H1 (cell line): Measurements from ENCODE around the gene STAC2. TPM values are rescaled to one million over a fixed set of nuclear protein-coding genes. Genes with fewer than 3 reads are reported as not detected.

Experiments used
- CTCF ChIA-PET: fragments of 300-600 bp; sonication (Branson Sonifier 250); formaldehyde crosslinking; loops from one replicate; lab custom pipeline; 2021; ENCODE audit not compliant: partially characterized antibody; lab: Charles Lee
- POLR2A ChIA-PET: fragments of 300-600 bp; sonication (Branson Sonifier 250); formaldehyde crosslinking; loops from one replicate; lab custom pipeline; 2021; ENCODE audit warnings: inconsistent platforms; ENCODE audit not compliant: partially characterized antibody; lab: Charles Lee
- DNase-seq, 2 experiments: peaks; one replicate each; pipeline versions ENCODE4 v3.0.0 to v3.0.0-alpha.2; 2010 to 2022; ENCODE audit warnings: low spot score in 2 of 2, low read depth in 1 of 2, mixed read lengths in 1 of 2
- FAIRE-seq: peaks from 2 replicates; lab custom pipeline; 2011; peaks lifted over from hg19 to GRCh38; lab: Jason Lieb, UNC
- H2AFZ ChIP-seq: 2 replicates; pipeline ENCODE4 v1.8.1; 2012; ENCODE audit warnings: low read length, inconsistent platforms
- H2AK5ac ChIP-seq: 2 replicates; pipeline ENCODE4 v1.6.1; 2013; ENCODE audit warnings: low read depth, low read length
- H2BK120ac ChIP-seq: replicated peaks from 2 replicates; pipeline ENCODE3; 2013; ENCODE audit warnings: low read depth, low read length, inconsistent platforms
- H2BK12ac ChIP-seq: 2 replicates; pipeline ENCODE4 v1.6.1; 2013; ENCODE audit warnings: low read depth, low read length
- H2BK15ac ChIP-seq: 2 replicates; pipeline ENCODE4 v1.6.1; 2013; ENCODE audit warnings: low read length
- H2BK20ac ChIP-seq: 2 replicates; pipeline ENCODE4 v1.6.1; 2013; ENCODE audit warnings: low read length
- H2BK5ac ChIP-seq: 2 replicates; pipeline ENCODE4 v1.6.1; 2013; ENCODE audit warnings: low read depth, low read length
- H3K14ac ChIP-seq: 2 replicates; pipeline ENCODE4 v1.6.1; 2013; ENCODE audit warnings: inconsistent platforms; ENCODE audit not compliant: insufficient read length
- H3K18ac ChIP-seq: 2 replicates; pipeline ENCODE4 v1.6.1; 2013; ENCODE audit warnings: low read length; ENCODE audit errors: extremely low read depth
- H3K23ac ChIP-seq: 2 replicates; pipeline ENCODE4 v1.6.1; 2013; ENCODE audit warnings: inconsistent platforms; ENCODE audit not compliant: insufficient read length
- H3K23me2 ChIP-seq: 2 replicates; pipeline ENCODE4 v1.6.1; 2013; ENCODE audit warnings: low read depth, low read length
- H3K27ac ChIP-seq: 2 replicates; pipeline ENCODE4 v1.6.1; 2011; ENCODE audit warnings: low read depth, low read length, inconsistent platforms
- H3K27me3 ChIP-seq, 4 experiments: replicated peaks in 1 of 4; 1 replicate in 1 of 4; 2 replicates in 3 of 4; pipeline versions ENCODE4 v1.6.1 to v1.8.1; 2011 to 2013; ENCODE audit warnings: low read length in 3 of 4, mild to moderate bottlenecking in 3 of 4, inconsistent platforms in 2 of 4, mixed read lengths in 2 of 4, moderate library complexity in 1 of 4; ENCODE audit not compliant: control insufficient read depth in 3 of 4, insufficient read depth in 3 of 4; ENCODE audit errors: extremely low read depth in 1 of 4
- H3K36me3 ChIP-seq, 4 experiments: 2 replicates each; pipeline versions ENCODE4 v1.6.1 to v1.8.1; 2011 to 2013; ENCODE audit warnings: mild to moderate bottlenecking in 4 of 4, low read length in 3 of 4, moderate library complexity in 2 of 4, control low read depth in 1 of 4, inconsistent platforms in 1 of 4; ENCODE audit not compliant: insufficient read depth in 4 of 4, control insufficient read depth in 2 of 4
- H3K4ac ChIP-seq: replicated peaks from 2 replicates; pipeline ENCODE3; 2013; ENCODE audit warnings: low read length, low read depth, mixed read lengths, inconsistent platforms; ENCODE audit not compliant: insufficient read length
- H3K4me1 ChIP-seq, 4 experiments: replicated peaks in 1 of 4; 1 replicate in 1 of 4; 2 replicates in 3 of 4; pipeline versions ENCODE4 v1.6.1 to v1.8.1; 2011 to 2013; ENCODE audit warnings: low read length in 3 of 4, inconsistent platforms in 2 of 4, mixed read lengths in 1 of 4; ENCODE audit not compliant: insufficient read depth in 4 of 4, control insufficient read depth in 3 of 4
- H3K4me2 ChIP-seq, 2 experiments: 2 replicates each; pipeline versions ENCODE4 v1.6.1 to v1.8.1; 2011 to 2013; ENCODE audit warnings: low read depth in 2 of 2, low read length in 2 of 2, control low read depth in 1 of 2, inconsistent platforms in 1 of 2, mild to moderate bottlenecking in 1 of 2; ENCODE audit not compliant: insufficient read depth in 1 of 2
- H3K4me3 ChIP-seq, 4 experiments: fragments of 200-600, 300-600 bp in 1 of 4; sonication (generic), shearing (Covaris generic), sonication (Bioruptor Twin) in 1 of 4; 2 replicates each; pipeline versions ENCODE4 v1.5.1 to v1.8.1; 2011 to 2016; ENCODE audit warnings: low read length in 4 of 4, low read depth in 3 of 4, control low read depth in 2 of 4, inconsistent platforms in 2 of 4, mild to moderate bottlenecking in 2 of 4, mixed read lengths in 1 of 4, moderate library complexity in 1 of 4; ENCODE audit not compliant: insufficient read depth in 2 of 4; ENCODE audit errors: extremely low read depth in 1 of 4
- H3K56ac ChIP-seq: replicated peaks from 2 replicates; pipeline ENCODE3; 2013; ENCODE audit warnings: low read depth, mild to moderate bottlenecking, mixed read lengths, low read length, inconsistent platforms; ENCODE audit not compliant: insufficient read length
- H3K79me1 ChIP-seq: 2 replicates; pipeline ENCODE4 v1.6.1; 2013; ENCODE audit warnings: low read depth, low read length, control low read depth
- H3K79me2 ChIP-seq, 2 experiments: 2 replicates each; pipeline versions ENCODE4 v1.6.1 to v1.8.1; 2012 to 2013; ENCODE audit warnings: low read length in 2 of 2, mild to moderate bottlenecking in 2 of 2, inconsistent platforms in 1 of 2; ENCODE audit not compliant: insufficient read depth in 2 of 2, control insufficient read depth in 1 of 2
- H3K9ac ChIP-seq, 4 experiments: replicated peaks in 1 of 4; 1 replicate in 1 of 4; 2 replicates in 3 of 4; pipeline versions ENCODE4 v1.6.1 to v1.8.1; 2011 to 2013; ENCODE audit warnings: low read depth in 3 of 4, low read length in 3 of 4, control low read depth in 2 of 4, mild to moderate bottlenecking in 2 of 4, moderate library complexity in 2 of 4, inconsistent platforms in 1 of 4; ENCODE audit errors: extremely low read depth in 1 of 4
- H3K9me3 ChIP-seq, 2 experiments: 2 replicates each; pipeline versions ENCODE4 v1.6.1 to v1.8.1; 2012 to 2013; ENCODE audit warnings: mild to moderate bottlenecking in 2 of 2, moderate library complexity in 2 of 2, control low read depth in 1 of 2, inconsistent platforms in 1 of 2, low read depth in 1 of 2, low read length in 1 of 2, mixed read lengths in 1 of 2; ENCODE audit not compliant: insufficient read depth in 2 of 2
- H4K20me1 ChIP-seq, 2 experiments: replicated peaks in 1 of 2; 2 replicates each; pipeline versions ENCODE3 to v1.8.1; 2011 to 2013; ENCODE audit warnings: inconsistent platforms in 2 of 2, low read length in 2 of 2, mild to moderate bottlenecking in 1 of 2; ENCODE audit not compliant: insufficient read depth in 2 of 2, control insufficient read depth in 1 of 2
- H4K5ac ChIP-seq: 2 replicates; pipeline ENCODE4 v1.6.1; 2013; ENCODE audit warnings: low read length, low read depth, mixed read lengths, inconsistent platforms; ENCODE audit not compliant: insufficient read length
- H4K8ac ChIP-seq: 2 replicates; pipeline ENCODE4 v1.8.0; 2013; ENCODE audit warnings: mild to moderate bottlenecking, moderate library complexity, low read length, inconsistent platforms; ENCODE audit not compliant: insufficient read depth; ENCODE audit errors: extremely low read depth
- H4K91ac ChIP-seq: replicated peaks from 2 replicates; pipeline ENCODE3; 2013; ENCODE audit warnings: low read length, mixed read lengths, inconsistent platforms; ENCODE audit not compliant: insufficient read length
- BRCA1 ChIP-seq: IDR thresholded peaks from 2 replicates; pipeline ENCODE4 v1.6.1; 2012; ENCODE audit warnings: low read depth, low read length, improper control_type of control experiment
- FOSL1 ChIP-seq: IDR thresholded peaks from 2 replicates; pipeline ENCODE4 v1.6.1; 2011; ENCODE audit warnings: mild to moderate bottlenecking, low read depth, low read length, moderate library complexity; ENCODE audit not compliant: insufficient read depth
- KDM5A ChIP-seq: fragments of 200-600 bp; IDR thresholded peaks from 2 replicates; pipeline ENCODE4 v1.7.1; 2012; ENCODE audit warnings: mild to moderate bottlenecking, low read length, inconsistent platforms, mixed read lengths
- RXRA ChIP-seq: IDR thresholded peaks from 2 replicates; pipeline ENCODE4 v1.6.1; 2011; ENCODE audit warnings: low read depth, mild to moderate bottlenecking, low read length, moderate library complexity; ENCODE audit not compliant: insufficient read depth
- SIN3A ChIP-seq, 2 experiments: IDR thresholded peaks in 1 of 2; conservative IDR thresholded peaks in 1 of 2; 2 replicates each; pipeline ENCODE4 v1.6.1; 2011 to 2012; ENCODE audit warnings: low read length in 2 of 2, improper control_type of control experiment in 1 of 2, low read depth in 1 of 2, mild to moderate bottlenecking in 1 of 2
- TCF12 ChIP-seq: IDR thresholded peaks from 2 replicates; pipeline ENCODE4 v1.6.1; 2011; ENCODE audit warnings: low read depth, mild to moderate bottlenecking, low read length
- WGBS, 2 experiments: shearing (Covaris generic) in 1 of 2; methylation state at CpG; one replicate each; pipeline versions ENCODE4 v1.1.6 to v1.1.7; 2013 to 2015; ENCODE audit warnings: low lambda C conversion rate in 2 of 2, mixed read lengths in 2 of 2, inconsistent platforms in 1 of 2, low coverage in 1 of 2, missing lambda C conversion rate in 1 of 2; ENCODE audit not compliant: insufficient replicate concordance in 2 of 2, insufficient coverage in 1 of 2, insufficient read length in 1 of 2; ENCODE audit errors: extremely low coverage in 1 of 2, missing lambda C conversion rate in 1 of 2; 5-methylcytosine and 5-hydroxymethylcytosine counted together
- polyA plus RNA-seq, 7 experiments: library from polyadenylated mRNA; depleted of rRNA in 3 of 7; stranded (reverse) in 5 of 7; unstranded in 2 of 7; fragments of >200 nt in 5 of 7; fragments of 200-250 nt in 2 of 7; gene quantifications; 1 replicate in 5 of 7; 2 replicates in 1 of 7; 4 replicates in 1 of 7; pipeline versions ENCODE4 v1.2.1 to v1.2.3, GENCODE V29; 2011 to 2013; ENCODE audit warnings: missing spikeins in 2 of 7, mixed read lengths in 2 of 7
- total RNA-seq: library from RNA; stranded (reverse); fragmentation: NEBNext Ultra II Directional; extraction: Animal tissue kit (Norgen Biotek cat#: 25700); gene quantifications from 2 replicates; pipeline ENCODE4 v1.2.1, GENCODE V29; 2021

Gene STAC2
- total and polyA plus RNA-seq, 2 of the 8 experiments (the other 6 are each of a cell fraction or from before 2014, with no cell fraction given), result 1.5 to 6.0 TPM

- H3K4ac ChIP-seq, result no peak overlapping the region
- CTCF ChIA-PET, result interaction anchor here (0.8 to 7.4 kb wide), 10 partner anchors 11 to 195 kb away, joined by 4 to 63 read pairs (median 6); partner anchors contain the start of gene PLXDC1
- no peak overlapping the region for H4K8ac ChIP-seq
- H2BK15ac ChIP-seq, result no peak overlapping the region
- no peak overlapping the region for H3K18ac ChIP-seq
- no peak overlapping the region for H2AFZ ChIP-seq
- FAIRE-seq, result no peak
- no peak overlapping the region for H2AK5ac ChIP-seq
- peaks cover 0 to 10% (median 7%) of the 10 kb centered on the region in 4 experiments; a peak in 5 of 7 replicates for H3K4me1 ChIP-seq
- H3K4me2 ChIP-seq, result no peak overlapping the region
- no peaks in the 10 kb centered on the region for H3K9me3 ChIP-seq
- no peak overlapping the region for H4K5ac ChIP-seq
- TF ChIP-seq TCF12 (no peak), RXRA (no peak), SIN3A (conservative IDR thresholded peaks at IDR 0.05 in 1 of 2, IDR thresholded peaks at IDR 0.05 in 1 of 2; ENCODE audit: low read depth in 1 of 2, low read length in 2 of 2) (no peak), KDM5A (no peak), BRCA1 (no peak), FOSL1 (no peak)
- H2BK120ac ChIP-seq, result no peak overlapping the region
- H3K27ac ChIP-seq, result no peak overlapping the region
- no peaks in the 10 kb centered on the region for H3K79me1 ChIP-seq
- DNase-seq, result no peak
- H3K23me2 ChIP-seq, result peaks cover 12% of the 10 kb centered on the region; the same call in 1 of the 2 replicates
- H4K91ac ChIP-seq, result no peak overlapping the region
- peaks cover 14 to 31% (median 25%) of the 10 kb centered on the region in 4 experiments for H3K27me3 ChIP-seq
- H2BK12ac ChIP-seq, result no peak overlapping the region
- POLR2A ChIA-PET, result interaction anchor here (0.8 to 0.9 kb wide), 2 partner anchors 31 to 34 kb away, joined by 3 read pairs; partner anchors contain the start of gene RPL19
- no peak overlapping the region for H3K56ac ChIP-seq
- H3K4me3 ChIP-seq, result no peak overlapping the region
- no peak overlapping the region for H3K14ac ChIP-seq
- no peak overlapping the region for H2BK5ac ChIP-seq
- WGBS, 2 experiments, result 96% methylated on average over 11 of the region's 14 CpGs; no CpG with 5 or more reads in 1 of the 2 experiments
- no peak overlapping the region for H3K23ac ChIP-seq
- no peaks in the 10 kb centered on the region for H4K20me1 ChIP-seq
- no peaks in the 10 kb centered on the region for H3K79me2 ChIP-seq
- H2BK20ac ChIP-seq, result no peak overlapping the region
- no peaks in the 10 kb centered on the region for H3K36me3 ChIP-seq
- no peak overlapping the region for H3K9ac ChIP-seq
These were observed 56.6 kb downstream of the STAC2 start for GRCh38 chr17:39169101-39169500.
